ENCODE data around the gene NUB1. TPM values are rescaled to one million over a fixed set of nuclear protein-coding genes. Genes with fewer than 3 reads are reported as not detected.

The NUB1 gene
- total RNA-seq, 1 donor from 2014 or later, result 61.7 TPM

DNA sequence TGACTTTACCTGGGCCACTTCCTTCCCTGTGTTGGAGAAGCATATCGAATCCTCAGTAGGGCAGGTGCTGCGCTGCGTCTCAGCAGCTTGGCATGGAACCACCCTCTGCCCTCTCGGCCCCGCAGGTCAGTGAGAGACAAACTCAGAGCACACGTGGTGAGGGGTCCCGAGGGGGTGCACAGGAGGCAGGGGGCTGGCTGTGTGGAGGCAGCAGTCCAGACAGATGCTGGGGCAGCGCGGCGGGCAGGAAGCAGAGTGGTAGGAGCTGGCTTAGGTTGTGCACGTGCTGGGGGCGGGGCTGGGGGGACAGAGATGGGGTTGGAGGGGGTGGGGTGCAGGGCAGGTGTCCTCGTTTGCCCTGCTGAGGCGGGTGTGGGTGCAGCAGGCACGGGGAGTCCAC is 33.1 kb downstream of the NUB1 start:
- Mint-ChIP-seq H3K36me3 (ENCODE audit: unreplicated experiment) (peaks cover 43% of the 10 kb centered on the region), H3K27me3 (ENCODE audit: unreplicated experiment) (no peaks in the 10 kb centered on the region), H3K4me3 (ENCODE audit: unreplicated experiment) (no peak overlapping the region), H3K9me3 (ENCODE audit: unreplicated experiment) (no peaks in the 10 kb centered on the region), H3K4me1 (ENCODE audit: unreplicated experiment) (peaks cover 12% of the 10 kb centered on the region), H3K27ac (ENCODE audit: unreplicated experiment) (no peak overlapping the region)
- DNase-seq (ENCODE audit: extremely low spot score, unreplicated experiment), result no peak
- TF ChIP-seq, protein P1, sequence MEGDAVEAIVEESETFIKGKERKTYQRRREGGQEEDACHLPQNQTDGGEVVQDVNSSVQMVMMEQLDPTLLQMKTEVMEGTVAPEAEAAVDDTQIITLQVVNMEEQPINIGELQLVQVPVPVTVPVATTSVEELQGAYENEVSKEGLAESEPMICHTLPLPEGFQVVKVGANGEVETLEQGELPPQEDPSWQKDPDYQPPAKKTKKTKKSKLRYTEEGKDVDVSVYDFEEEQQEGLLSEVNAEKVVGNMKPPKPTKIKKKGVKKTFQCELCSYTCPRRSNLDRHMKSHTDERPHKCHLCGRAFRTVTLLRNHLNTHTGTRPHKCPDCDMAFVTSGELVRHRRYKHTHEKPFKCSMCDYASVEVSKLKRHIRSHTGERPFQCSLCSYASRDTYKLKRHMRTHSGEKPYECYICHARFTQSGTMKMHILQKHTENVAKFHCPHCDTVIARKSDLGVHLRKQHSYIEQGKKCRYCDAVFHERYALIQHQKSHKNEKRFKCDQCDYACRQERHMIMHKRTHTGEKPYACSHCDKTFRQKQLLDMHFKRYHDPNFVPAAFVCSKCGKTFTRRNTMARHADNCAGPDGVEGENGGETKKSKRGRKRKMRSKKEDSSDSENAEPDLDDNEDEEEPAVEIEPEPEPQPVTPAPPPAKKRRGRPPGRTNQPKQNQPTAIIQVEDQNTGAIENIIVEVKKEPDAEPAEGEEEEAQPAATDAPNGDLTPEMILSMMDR (IDR thresholded peaks at IDR 0.05), result no peak

DNA sequence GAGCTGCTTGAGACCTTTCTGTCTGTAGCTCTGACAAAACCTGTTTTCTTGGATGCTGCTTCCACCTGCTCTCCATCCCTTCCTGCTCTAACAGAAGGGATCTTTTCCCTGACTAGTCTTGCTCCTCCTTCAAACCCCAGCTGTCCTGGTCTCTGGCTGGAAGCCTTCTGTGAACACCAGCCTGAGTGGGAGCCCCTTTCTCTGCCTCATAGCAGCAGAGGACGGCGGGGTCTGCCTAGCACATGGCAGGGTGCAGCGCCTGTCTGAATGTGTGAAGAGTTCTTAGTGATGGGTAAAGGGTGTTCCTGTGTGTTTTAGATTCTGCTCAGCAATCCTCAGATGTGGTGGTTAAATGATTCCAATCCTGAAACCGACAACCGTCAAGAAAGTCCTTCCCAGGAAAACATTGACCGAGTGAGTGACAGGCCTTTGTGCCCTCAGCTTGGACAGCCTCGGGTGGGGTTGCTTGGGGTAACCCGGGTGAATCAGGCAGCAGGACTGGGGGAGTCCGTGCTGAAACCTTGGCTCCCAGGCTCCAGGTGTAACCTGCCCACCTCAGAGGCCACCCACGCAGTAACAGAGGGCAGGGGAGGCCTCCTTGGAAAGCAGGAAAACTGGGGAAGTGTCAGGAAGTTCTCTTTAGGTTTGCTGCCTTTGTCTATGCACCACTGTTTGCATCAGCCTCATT is 34.1 kb downstream of the NUB1 start:
- TF ChIP-seq, protein P1 (IDR thresholded peaks at IDR 0.05), result no peak
- Mint-ChIP-seq H3K4me1 (ENCODE audit: unreplicated experiment) (peaks cover 12% of the 10 kb centered on the region), H3K27me3 (ENCODE audit: unreplicated experiment) (no peaks in the 10 kb centered on the region), H3K36me3 (ENCODE audit: unreplicated experiment) (peaks cover 40% of the 10 kb centered on the region), H3K4me3 (ENCODE audit: unreplicated experiment) (no peak overlapping the region), H3K27ac (ENCODE audit: unreplicated experiment) (no peak overlapping the region), H3K9me3 (ENCODE audit: unreplicated experiment) (no peaks in the 10 kb centered on the region)
- no peak for DNase-seq (ENCODE audit: extremely low spot score, unreplicated experiment)

DNA sequence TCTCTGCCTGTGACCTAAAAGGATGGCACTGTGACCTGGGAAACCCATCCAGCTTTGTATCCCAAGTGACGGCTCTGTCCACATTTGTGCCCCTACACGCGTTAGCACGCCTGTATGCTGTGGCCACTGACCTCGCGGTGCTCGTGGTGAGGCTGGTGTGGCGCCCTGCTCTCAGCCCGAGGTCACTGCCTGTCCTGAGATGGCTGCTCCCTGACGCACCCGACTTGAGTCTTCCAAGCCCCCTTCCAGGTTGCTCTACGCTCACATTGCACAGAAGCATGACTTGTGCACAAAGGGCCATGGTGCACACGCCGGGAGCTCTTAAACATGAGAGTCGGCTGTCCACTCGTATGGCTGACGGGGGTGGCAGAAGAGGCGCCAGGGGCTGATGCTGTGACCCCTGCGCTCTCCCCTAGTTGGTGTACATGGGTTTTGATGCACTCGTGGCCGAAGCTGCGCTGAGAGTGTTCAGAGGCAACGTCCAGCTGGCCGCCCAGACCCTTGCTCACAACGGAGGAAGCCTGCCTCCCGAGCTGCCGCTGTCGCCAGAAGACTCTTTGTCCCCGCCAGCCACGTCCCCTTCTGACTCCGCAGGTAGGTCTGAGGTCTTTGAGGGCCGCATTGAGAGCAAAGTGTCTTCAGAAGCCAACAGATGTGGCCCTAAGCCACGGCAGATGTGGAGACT is 34.7 kb downstream of the NUB1 start:
- Mint-ChIP-seq H3K9me3 (ENCODE audit: unreplicated experiment) (no peaks in the 10 kb centered on the region), H3K4me1 (ENCODE audit: unreplicated experiment) (peaks cover 12% of the 10 kb centered on the region), H3K36me3 (ENCODE audit: unreplicated experiment) (peaks cover 36% of the 10 kb centered on the region), H3K27me3 (ENCODE audit: unreplicated experiment) (no peaks in the 10 kb centered on the region), H3K4me3 (ENCODE audit: unreplicated experiment) (no peak overlapping the region), H3K27ac (ENCODE audit: unreplicated experiment) (no peak overlapping the region)
- DNase-seq (ENCODE audit: extremely low spot score, unreplicated experiment), result no peak
- TF ChIP-seq, protein P1 (IDR thresholded peaks at IDR 0.05), result no peak

DNA sequence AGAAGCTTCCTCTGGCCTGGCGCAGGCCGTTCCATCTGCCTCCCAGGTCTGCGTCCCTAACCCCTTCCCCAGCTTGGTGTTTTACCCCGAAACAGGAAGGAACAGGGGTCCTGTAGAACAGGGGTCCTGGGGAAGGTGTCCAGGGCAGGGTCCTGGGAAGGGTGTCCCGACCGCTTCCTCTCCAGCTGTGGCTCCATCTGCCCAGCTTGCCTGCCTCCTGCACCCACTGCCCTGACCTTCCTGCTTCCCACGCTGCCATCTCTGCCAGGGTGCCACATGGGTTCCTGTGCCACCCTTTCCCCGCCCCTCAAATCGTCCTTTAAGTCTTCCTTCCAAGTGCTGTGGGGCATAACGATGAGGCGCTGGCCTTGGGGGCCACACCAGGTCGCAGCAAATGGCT is 35.8 kb downstream of the NUB1 start:
- H3K36me3 Mint-ChIP-seq (ENCODE audit: unreplicated experiment), result peaks cover 33% of the 10 kb centered on the region
- DNase-seq (ENCODE audit: extremely low spot score, unreplicated experiment), result no peak
- peaks cover 4% of the 10 kb centered on the region for H3K27me3 Mint-ChIP-seq (ENCODE audit: unreplicated experiment)
- peaks cover 9% of the 10 kb centered on the region for H3K4me1 Mint-ChIP-seq (ENCODE audit: unreplicated experiment)
- H3K9me3 Mint-ChIP-seq (ENCODE audit: unreplicated experiment), result no peaks in the 10 kb centered on the region
- no peak overlapping the region for H3K4me3 Mint-ChIP-seq (ENCODE audit: unreplicated experiment)
- H3K27ac Mint-ChIP-seq (ENCODE audit: unreplicated experiment), result no peak overlapping the region
- TF ChIP-seq, protein P1 (IDR thresholded peaks at IDR 0.05), result no peak

DNA sequence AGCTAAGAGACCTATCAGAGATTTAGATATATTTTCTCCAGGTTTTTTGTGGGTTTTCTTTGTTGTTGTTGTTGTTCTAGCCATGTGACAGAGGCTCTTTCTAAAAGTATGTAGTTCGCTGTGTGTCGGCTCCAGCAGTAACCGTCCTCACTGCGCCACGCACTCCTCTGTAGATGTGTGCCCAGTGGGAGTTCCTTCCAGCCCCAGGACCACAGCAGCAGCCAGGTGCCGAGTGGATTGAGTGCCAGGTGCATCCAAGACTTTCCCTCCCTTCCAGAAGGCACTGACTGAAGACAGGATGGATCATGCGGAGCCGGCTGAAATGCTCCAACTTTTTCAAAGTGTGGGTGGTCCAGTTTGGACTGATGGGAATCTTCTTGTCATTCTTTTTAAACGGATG is 36.4 kb downstream of the NUB1 start:
- TF ChIP-seq, protein P1 (IDR thresholded peaks at IDR 0.05), result no peak
- Mint-ChIP-seq H3K27ac (ENCODE audit: unreplicated experiment) (no peak overlapping the region), H3K36me3 (ENCODE audit: unreplicated experiment) (peaks cover 32% of the 10 kb centered on the region), H3K4me1 (ENCODE audit: unreplicated experiment) (peaks cover 3% of the 10 kb centered on the region), H3K9me3 (ENCODE audit: unreplicated experiment) (no peaks in the 10 kb centered on the region), H3K27me3 (ENCODE audit: unreplicated experiment) (peaks cover 7% of the 10 kb centered on the region), H3K4me3 (ENCODE audit: unreplicated experiment) (no peak overlapping the region)
- no peak for DNase-seq (ENCODE audit: extremely low spot score, unreplicated experiment)
